Naive B cell (primary cell): ENCODE data around the gene CDRT4. TPM values are rescaled to one million over a fixed set of nuclear protein-coding genes. Genes with fewer than 3 reads are reported as not detected.
A peak's percentile ranks its signal among the peaks of the same experiment; 100 is the strongest.
"Not testable (repeated sequence)": the region's sequence is repeated elsewhere in the genome, so short reads cannot be mapped to it uniquely, and the experiment has no call there.

Experiments used
- ATAC-seq, 2 donors: fragments of 150-1000 bp; cut with Tn5 transposase; 2 replicates each; pipeline ENCODE4 v1.10.0; 2021; ENCODE audit warnings: low read depth in 2 of 2, mild to moderate bottlenecking in 2 of 2, moderate library complexity in 2 of 2
- DNase-seq: peaks from one replicate; pipeline ENCODE4 v3.0.0; 2022
- H3K27ac Mint-ChIP-seq, 6 donors: one replicate each; pipeline ENCODE4 v1.8.0; 2020 to 2022; ENCODE audit warnings: mild to moderate bottlenecking in 6 of 6, mixed read lengths in 6 of 6, moderate library complexity in 5 of 6, inconsistent platforms in 2 of 6
- H3K27me3 Mint-ChIP-seq, 3 donors: one replicate each; pipeline ENCODE4 v1.8.0; 2021 to 2022; ENCODE audit warnings: mixed read lengths in 3 of 3, mild to moderate bottlenecking in 1 of 3
- H3K36me3 Mint-ChIP-seq, 2 donors: one replicate each; pipeline ENCODE4 v1.8.0; 2020 to 2022; ENCODE audit warnings: mixed read lengths in 2 of 2, inconsistent platforms in 1 of 2, mild to moderate bottlenecking in 1 of 2
- H3K4me1 Mint-ChIP-seq, 3 donors: one replicate each; pipeline ENCODE4 v1.8.0; 2020 to 2022; ENCODE audit warnings: mixed read lengths in 3 of 3, inconsistent platforms in 1 of 3, mild to moderate bottlenecking in 1 of 3, moderate library complexity in 1 of 3
- H3K4me3 Mint-ChIP-seq, 8 donors: one replicate each; pipeline ENCODE4 v1.8.0; 2020 to 2022; ENCODE audit warnings: mild to moderate bottlenecking in 8 of 8, mixed read lengths in 8 of 8, moderate library complexity in 8 of 8, inconsistent platforms in 2 of 8
- H3K9me3 Mint-ChIP-seq, 7 donors: one replicate each; pipeline ENCODE4 v1.8.0; 2020 to 2022; ENCODE audit warnings: mixed read lengths in 7 of 7, mild to moderate bottlenecking in 5 of 7, inconsistent platforms in 2 of 7, moderate library complexity in 1 of 7
- polyA plus RNA-seq, 6 donors: library from polyadenylated mRNA; unstranded; fragments of 300-500 nt; fragmentation: Illumina TruSeq; gene quantifications; one replicate each; pipeline ENCODE4 v1.2.3, GENCODE V29; 2021; ENCODE audit warnings: low read depth in 6 of 6

CDRT4 gene
- polyA plus RNA-seq, 6 donors from 2014 or later: 0.37 to 1.7 TPM; not detected in 4

- Mint-ChIP-seq H3K4me3 (no peak overlapping the region), H3K36me3 (peaks cover 6 to 7% of the 10 kb centered on the region in 2 donors), H3K27ac (no peak overlapping the region), H3K27me3 (no peaks in the 10 kb centered on the region), H3K9me3 (peaks cover 0 to 6% (median under 1%) of the 10 kb centered on the region in 7 donors), H3K4me1 (no peaks in the 10 kb centered on the region)
- DNase-seq: no peak
- no peak for ATAC-seq
These were observed 22.6 kb downstream of the CDRT4 start for GRCh38 chr17:15444805-15445204.

- Mint-ChIP-seq H3K9me3 (peaks cover 0 to 19% (median 1%) of the 10 kb centered on the region in 7 donors), H3K27me3 (no peaks in the 10 kb centered on the region), H3K36me3 (peaks cover 10 to 21% of the 10 kb centered on the region in 2 donors), H3K4me1 (no peaks in the 10 kb centered on the region), H3K27ac (peak overlapping the region in 1 of 6 donors; percentile 59), H3K4me3 (no peak overlapping the region)
- ATAC-seq (no peak), DNase-seq (no peak)
These were observed 24.9 kb downstream of the CDRT4 start for GRCh38 chr17:15442311-15443180.

- Mint-ChIP-seq H3K4me3 (no peak overlapping the region), H3K9me3 (peaks cover 1 to 31% (median 7%) of the 10 kb centered on the region in 7 donors), H3K4me1 (peaks cover 6 to 12% (median 9%) of the 10 kb centered on the region in 3 donors), H3K27me3 (no peaks in the 10 kb centered on the region), H3K27ac (no peak overlapping the region), H3K36me3 (peaks cover 18 to 28% of the 10 kb centered on the region in 2 donors)
- ATAC-seq: no peak
- DNase-seq: no peak
These were observed 26.1 kb downstream of the CDRT4 start for GRCh38 chr17:15441315-15441714.

- ATAC-seq: no peak
These were observed 27.1 kb downstream of the CDRT4 start for GRCh38 chr17:15440347-15440746.

GRCh38 chr17:15439205-15439985 lies 28.0 kb downstream of the CDRT4 start:
- peaks cover 3 to 42% (median 9%) of the 10 kb centered on the region in 7 donors for H3K9me3 Mint-ChIP-seq
- DNase-seq, H3K27me3 Mint-ChIP-seq, ATAC-seq, H3K4me3 Mint-ChIP-seq: not testable (repeated sequence)
- H3K4me1 Mint-ChIP-seq: peaks cover 6 to 13% (median 9%) of the 10 kb centered on the region in 3 donors
- H3K27ac Mint-ChIP-seq: peak overlapping the region in 1 of 6 donors; percentile 32
- peaks cover 18 to 25% of the 10 kb centered on the region in 2 donors for H3K36me3 Mint-ChIP-seq

More at GRCh38 chr17:15440347-15440746, 27.1 kb downstream of the CDRT4 start:
- Mint-ChIP-seq H3K4me1 (peaks cover 6 to 13% (median 9%) of the 10 kb centered on the region in 3 donors), H3K27ac (peak overlapping the region in 1 of 6 donors; percentile 39), H3K9me3 (peaks cover 1 to 39% (median 9%) of the 10 kb centered on the region in 7 donors), H3K36me3 (peaks cover 18 to 28% of the 10 kb centered on the region in 2 donors), H3K4me3 (no peak overlapping the region), H3K27me3 (no peaks in the 10 kb centered on the region)
- DNase-seq: no peak

GRCh38 chr17:15438491-15439105 lies 28.8 kb downstream of the CDRT4 start:
- Mint-ChIP-seq H3K4me3 (no peak overlapping the region), H3K9me3 (peaks cover 3 to 42% (median 9%) of the 10 kb centered on the region in 7 donors), H3K4me1 (peaks cover 6 to 13% (median 9%) of the 10 kb centered on the region in 3 donors), H3K27me3 (no peaks in the 10 kb centered on the region), H3K27ac (no peak overlapping the region), H3K36me3 (peaks cover 18 to 25% of the 10 kb centered on the region in 2 donors)
- no peak for DNase-seq
- no peak for ATAC-seq

GRCh38 chr17:15437303-15437635 lies 30.2 kb downstream of the CDRT4 start:
- H3K36me3 Mint-ChIP-seq: peaks cover 18 to 21% of the 10 kb centered on the region in 2 donors
- no peaks in the 10 kb centered on the region for H3K27me3 Mint-ChIP-seq
- DNase-seq (no peak), ATAC-seq (no peak)
- H3K27ac Mint-ChIP-seq: peak overlapping the region in 2 of 6 donors; percentile 70 to 76
- H3K9me3 Mint-ChIP-seq: peaks cover 3 to 42% (median 9%) of the 10 kb centered on the region in 7 donors
- H3K4me3 Mint-ChIP-seq: peak overlapping the region in 4 of 8 donors; percentile 14 to 46 (median 40)
- peaks cover 6 to 13% (median 9%) of the 10 kb centered on the region in 3 donors for H3K4me1 Mint-ChIP-seq

- peak overlapping the region in 6 of 8 donors; percentile 14 to 70 (median 46) for H3K4me3 Mint-ChIP-seq
- peaks cover 18 to 21% of the 10 kb centered on the region in 2 donors for H3K36me3 Mint-ChIP-seq
- H3K4me1 Mint-ChIP-seq: peaks cover 6 to 13% (median 9%) of the 10 kb centered on the region in 3 donors
- peak; percentile 37 to 53 for ATAC-seq
- DNase-seq: peak; percentile 7
- H3K27ac Mint-ChIP-seq: peak overlapping the region in 2 of 6 donors; percentile 70 to 76
- no peaks in the 10 kb centered on the region for H3K27me3 Mint-ChIP-seq
- H3K9me3 Mint-ChIP-seq: peaks cover 3 to 42% (median 9%) of the 10 kb centered on the region in 7 donors
These were observed 30.7 kb downstream of the CDRT4 start for GRCh38 chr17:15436473-15437302.

GRCh38 chr17:15434956-15435355 lies 32.5 kb downstream of the CDRT4 start:
- peaks cover 0 to 6% (median 0%) of the 10 kb centered on the region in 3 donors for H3K27me3 Mint-ChIP-seq
- H3K36me3 Mint-ChIP-seq: peaks cover 13 to 21% of the 10 kb centered on the region in 2 donors
- DNase-seq: no peak
- H3K27ac Mint-ChIP-seq: peak overlapping the region in 1 of 6 donors; percentile 52
- no peak overlapping the region for H3K4me3 Mint-ChIP-seq
- no peak for ATAC-seq
- peaks cover 6 to 13% (median 9%) of the 10 kb centered on the region in 3 donors for H3K4me1 Mint-ChIP-seq
- H3K9me3 Mint-ChIP-seq: peaks cover 3 to 39% (median 9%) of the 10 kb centered on the region in 7 donors

GRCh38 chr17:15432807-15433611 lies 34.4 kb downstream of the CDRT4 start:
- Mint-ChIP-seq H3K27ac (no peak overlapping the region), H3K4me1 (peaks cover 6 to 13% (median 9%) of the 10 kb centered on the region in 3 donors), H3K4me3 (no peak overlapping the region), H3K36me3 (peaks cover 12 to 23% of the 10 kb centered on the region in 2 donors), H3K9me3 (peaks cover 3 to 28% (median 10%) of the 10 kb centered on the region in 7 donors), H3K27me3 (peaks cover 0 to 18% (median 5%) of the 10 kb centered on the region in 3 donors)
- DNase-seq (no peak), ATAC-seq (no peak)

GRCh38 chr17:15431766-15432165 lies 35.7 kb downstream of the CDRT4 start:
- H3K9me3 Mint-ChIP-seq: peaks cover 2 to 15% (median 9%) of the 10 kb centered on the region in 7 donors
- H3K27me3 Mint-ChIP-seq: peaks cover 4 to 18% (median 5%) of the 10 kb centered on the region in 3 donors
- no peak for DNase-seq
- H3K27ac Mint-ChIP-seq: no peak overlapping the region
- peaks cover 4 to 11% of the 10 kb centered on the region in 2 donors for H3K36me3 Mint-ChIP-seq
- H3K4me1 Mint-ChIP-seq: peaks cover 0 to 5% (median 1%) of the 10 kb centered on the region in 3 donors
- H3K4me3 Mint-ChIP-seq: no peak overlapping the region
- ATAC-seq: no peak
